Measurements from ENCODE around the gene TFPI2.

DNA sequence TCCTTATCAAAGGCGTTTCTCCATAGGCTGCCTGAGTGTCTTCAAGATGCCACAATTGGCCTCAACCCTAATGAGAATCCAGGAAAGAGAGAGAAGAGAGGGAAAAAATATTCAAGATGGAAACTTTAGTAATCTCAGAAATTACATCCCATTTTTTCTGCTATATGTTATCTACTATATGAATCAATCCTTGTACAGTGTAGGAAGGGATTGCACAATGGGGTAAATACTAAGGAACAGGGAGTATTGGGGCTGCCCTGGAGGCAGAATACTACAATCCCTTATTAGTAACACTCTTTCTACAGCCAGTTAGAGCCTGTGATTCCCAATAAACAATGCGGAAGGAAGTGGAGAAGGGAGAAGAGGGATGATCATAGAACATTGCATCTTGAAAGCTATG is 27.9 kb downstream of the TFPI2 start:
- TF ChIP-seq, protein P1, sequence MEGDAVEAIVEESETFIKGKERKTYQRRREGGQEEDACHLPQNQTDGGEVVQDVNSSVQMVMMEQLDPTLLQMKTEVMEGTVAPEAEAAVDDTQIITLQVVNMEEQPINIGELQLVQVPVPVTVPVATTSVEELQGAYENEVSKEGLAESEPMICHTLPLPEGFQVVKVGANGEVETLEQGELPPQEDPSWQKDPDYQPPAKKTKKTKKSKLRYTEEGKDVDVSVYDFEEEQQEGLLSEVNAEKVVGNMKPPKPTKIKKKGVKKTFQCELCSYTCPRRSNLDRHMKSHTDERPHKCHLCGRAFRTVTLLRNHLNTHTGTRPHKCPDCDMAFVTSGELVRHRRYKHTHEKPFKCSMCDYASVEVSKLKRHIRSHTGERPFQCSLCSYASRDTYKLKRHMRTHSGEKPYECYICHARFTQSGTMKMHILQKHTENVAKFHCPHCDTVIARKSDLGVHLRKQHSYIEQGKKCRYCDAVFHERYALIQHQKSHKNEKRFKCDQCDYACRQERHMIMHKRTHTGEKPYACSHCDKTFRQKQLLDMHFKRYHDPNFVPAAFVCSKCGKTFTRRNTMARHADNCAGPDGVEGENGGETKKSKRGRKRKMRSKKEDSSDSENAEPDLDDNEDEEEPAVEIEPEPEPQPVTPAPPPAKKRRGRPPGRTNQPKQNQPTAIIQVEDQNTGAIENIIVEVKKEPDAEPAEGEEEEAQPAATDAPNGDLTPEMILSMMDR (IDR thresholded peaks at IDR 0.05 in 4 of 5, conservative IDR thresholded peaks at IDR 0.05 in 1 of 5): no peak
- no peak for TF ChIP-seq POLR2A (IDR thresholded peaks at IDR 0.05)
